Activated CD8-positive, alpha-beta T cell treated with anti-CD3 and anti-CD28 coated beads for 36 hours (primary cell): ENCODE measurements around the gene ACSM3. TPM values are rescaled to one million over a fixed set of nuclear protein-coding genes. Genes with fewer than 3 reads are reported as not detected.

Experiments
- ATAC-seq: fragments of 200-7000 bp; cut with Tn5 transposase; one replicate; pipeline ENCODE4 v1.10.0; 2021; ENCODE audit warnings: mild to moderate bottlenecking, moderate library complexity
- CTCF ChIA-PET: fragments of 350-600 bp; sonication (Branson Sonifier 250); formaldehyde crosslinking; loops from one replicate; lab custom pipeline; 2021; ENCODE audit warnings: antibody characterized with exemption; lab: Charles Lee
- POLR2A ChIA-PET: fragments of 350-600 bp; sonication (Branson Sonifier 250); formaldehyde crosslinking; loops from one replicate; lab custom pipeline; 2021; ENCODE audit warnings: antibody characterized with exemption; lab: Charles Lee
- DNase-seq: peaks from one replicate; pipeline ENCODE4 v3.0.0-alpha.2; 2020
- H3K27ac Mint-ChIP-seq: one replicate; pipeline ENCODE4 v1.8.0; 2021; ENCODE audit warnings: mild to moderate bottlenecking, mixed read lengths
- H3K27me3 Mint-ChIP-seq: one replicate; pipeline ENCODE4 v1.8.0; 2021; ENCODE audit warnings: mixed read lengths
- H3K36me3 Mint-ChIP-seq: one replicate; pipeline ENCODE4 v1.8.0; 2021; ENCODE audit warnings: low read depth, mixed read lengths
- H3K4me1 Mint-ChIP-seq: one replicate; pipeline ENCODE4 v1.8.0; 2021; ENCODE audit warnings: low read depth, mixed read lengths
- H3K4me3 Mint-ChIP-seq: one replicate; pipeline ENCODE4 v1.8.0; 2021; ENCODE audit warnings: mild to moderate bottlenecking, moderate library complexity, mixed read lengths
- H3K9me3 Mint-ChIP-seq: one replicate; pipeline ENCODE4 v1.8.0; 2021; ENCODE audit warnings: mixed read lengths
- CTCF ChIP-seq: fragments of 200-600 bp; IDR thresholded peaks from one replicate; pipeline ENCODE4 v1.8.0; 2022; ENCODE audit warnings: antibody characterized with exemption, mild to moderate bottlenecking
- intact Hi-C: fragments of 100-400 bp; cut with micrococcal nuclease; formaldehyde crosslinking; loops from one replicate; pipeline ENCODE4 v1.10.0; 2022
- total RNA-seq, 2 experiments: library from RNA; stranded (reverse); gene quantifications; one replicate each; pipeline ENCODE4 v1.2.3, GENCODE V29; 2021

Gene ACSM3
- total RNA-seq, 2 experiments from 2014 or later, result 16.1 to 16.6 TPM

GRCh38 chr16:20773679-20774078 is 9.9 kb downstream of the ACSM3 start:
- no peaks in the 10 kb centered on the region for H3K27me3 Mint-ChIP-seq
- no peak for DNase-seq
- no peaks in the 10 kb centered on the region for H3K4me1 Mint-ChIP-seq
- no peak for ATAC-seq
- ChIA-PET POLR2A (no interaction called here), CTCF (interaction anchor here (0.9 to 1.6 kb wide), 3 partner anchors 9 to 1190 kb away, joined by 3 to 5 read pairs (median 3); partner anchors contain the start of gene ACSM3)
- no peak overlapping the region for H3K4me3 Mint-ChIP-seq
- no peaks in the 10 kb centered on the region for H3K9me3 Mint-ChIP-seq
- TF ChIP-seq CTCF, result no peak
- H3K36me3 Mint-ChIP-seq, result peaks cover 1% of the 10 kb centered on the region
- H3K27ac Mint-ChIP-seq, result no peak overlapping the region
- intact Hi-C loops, result no loop called here

GRCh38 chr16:20774703-20775362 is 11.0 kb downstream of the ACSM3 start:
- intact Hi-C loops, result no loop called here
- Mint-ChIP-seq H3K4me3 (no peak overlapping the region), H3K27me3 (no peaks in the 10 kb centered on the region), H3K4me1 (no peaks in the 10 kb centered on the region), H3K9me3 (no peaks in the 10 kb centered on the region), H3K27ac (no peak overlapping the region), H3K36me3 (peaks cover 1% of the 10 kb centered on the region)
- ATAC-seq (peak; percentile 77), DNase-seq (peak; percentile 83)
- CTCF ChIA-PET, result interaction anchor here (0.6 to 3.0 kb wide), 6 partner anchors 8 to 34 kb away, joined by 3 to 12 read pairs (median 4); partner anchors contain the start of gene ACSM3
- POLR2A ChIA-PET, result no interaction called here
- TF ChIP-seq CTCF, result peak; percentile 67

GRCh38 chr16:20781697-20782096 is 17.9 kb downstream of the ACSM3 start:
- DNase-seq (no peak), ATAC-seq (no peak)
- Mint-ChIP-seq H3K9me3 (no peaks in the 10 kb centered on the region), H3K27ac (no peak overlapping the region), H3K4me1 (no peaks in the 10 kb centered on the region), H3K36me3 (no peaks in the 10 kb centered on the region), H3K27me3 (no peaks in the 10 kb centered on the region), H3K4me3 (no peak overlapping the region)
- intact Hi-C loops, result no loop called here
- ChIA-PET CTCF (no interaction called here), POLR2A (no interaction called here)
- TF ChIP-seq CTCF, result no peak

GRCh38 chr16:20782470-20782869 is 18.7 kb downstream of the ACSM3 start:
- Mint-ChIP-seq H3K4me1 (no peaks in the 10 kb centered on the region), H3K9me3 (no peaks in the 10 kb centered on the region), H3K4me3 (no peak overlapping the region), H3K27me3 (no peaks in the 10 kb centered on the region), H3K27ac (no peak overlapping the region), H3K36me3 (no peaks in the 10 kb centered on the region)
- POLR2A ChIA-PET, result no interaction called here
- CTCF ChIA-PET, result interaction anchor here (1.7 kb wide), 1 partner anchor 8 kb away, joined by 5 read pairs; no protein-coding TSS in a partner anchor
- ATAC-seq (no peak), DNase-seq (no peak)
- TF ChIP-seq CTCF, result no peak
- intact Hi-C loops, result no loop called here

GRCh38 chr16:20784204-20784603 is 20.4 kb downstream of the ACSM3 start:
- Mint-ChIP-seq H3K27me3 (no peaks in the 10 kb centered on the region), H3K9me3 (no peaks in the 10 kb centered on the region), H3K36me3 (no peaks in the 10 kb centered on the region), H3K4me1 (no peaks in the 10 kb centered on the region), H3K4me3 (no peak overlapping the region), H3K27ac (no peak overlapping the region)
- ATAC-seq, result no peak
- ChIA-PET POLR2A (no interaction called here), CTCF (no interaction called here)
- intact Hi-C loops, result no loop called here
- no peak for DNase-seq
- no peak for TF ChIP-seq CTCF
